DMS153 treated with DMSO at 0.1 percent for 48 hours (cell line): ENCODE results near the gene SERHL2.
A peak's percentile ranks its signal among the peaks of the same experiment; 100 is the strongest.
"Not testable (repeated sequence)": the region's sequence is repeated elsewhere in the genome, so short reads cannot be mapped to it uniquely, and the experiment has no call there.

Experiments used
- DNase-seq: peaks from one replicate; lab custom pipeline; 2025; ENCODE audit not compliant: unreplicated experiment; lab: John Stamatoyannopoulos, UW

SERHL2 gene, protein sequence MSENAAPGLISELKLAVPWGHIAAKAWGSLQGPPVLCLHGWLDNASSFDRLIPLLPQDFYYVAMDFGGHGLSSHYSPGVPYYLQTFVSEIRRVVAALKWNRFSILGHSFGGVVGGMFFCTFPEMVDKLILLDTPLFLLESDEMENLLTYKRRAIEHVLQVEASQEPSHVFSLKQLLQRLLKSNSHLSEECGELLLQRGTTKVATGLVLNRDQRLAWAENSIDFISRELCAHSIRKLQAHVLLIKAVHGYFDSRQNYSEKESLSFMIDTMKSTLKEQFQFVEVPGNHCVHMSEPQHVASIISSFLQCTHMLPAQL

DNA sequence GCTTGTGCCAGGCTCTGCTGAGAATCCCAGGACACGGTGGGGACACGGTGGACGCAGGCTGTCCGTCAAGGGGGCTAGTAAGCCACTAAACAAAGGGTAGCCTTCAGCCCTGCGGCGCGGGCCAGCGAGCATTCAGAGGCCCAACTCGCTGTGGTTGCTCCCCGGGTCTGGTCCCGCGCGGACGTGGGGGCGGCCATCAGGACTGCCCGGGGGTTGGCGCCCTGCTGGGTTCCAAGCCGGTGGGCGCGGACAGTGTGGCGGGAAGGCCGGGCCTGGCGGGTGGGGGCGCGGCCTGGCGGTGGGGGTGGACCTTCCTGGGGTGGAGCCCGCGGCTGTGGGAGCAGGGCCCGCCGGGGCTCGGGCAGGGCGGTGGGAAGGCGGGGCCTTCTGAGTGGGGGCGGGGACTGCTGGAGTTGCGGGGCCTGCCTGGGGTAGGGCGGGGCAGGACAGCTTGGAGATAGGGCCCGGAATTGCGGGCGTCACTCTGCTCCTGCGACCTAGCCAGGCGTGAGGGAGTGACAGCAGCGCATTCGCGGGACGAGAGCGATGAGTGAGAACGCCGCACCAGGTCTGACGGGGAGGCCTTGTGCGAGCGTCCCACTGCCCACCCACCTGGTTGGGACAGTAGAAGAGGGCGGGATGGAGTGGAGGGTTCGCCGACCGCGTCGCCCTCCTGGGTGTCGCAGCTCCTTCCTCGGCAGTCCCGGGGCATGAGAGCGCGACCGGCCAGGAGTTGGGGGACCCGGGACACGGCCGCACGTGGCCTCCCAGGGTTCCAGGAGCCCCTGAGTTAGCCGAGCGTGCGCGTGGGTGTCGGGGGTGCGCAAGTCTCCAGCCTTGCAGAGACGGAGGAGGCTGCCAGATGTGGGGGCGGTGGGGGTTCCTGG is at the start of gene SERHL2:
TSS of gene SERHL2 (plus strand) at position 482 of the 887 bp plus-strand sequence. CDS start at position 547, 65 bp downstream.
- DNase-seq: no peak

DNA sequence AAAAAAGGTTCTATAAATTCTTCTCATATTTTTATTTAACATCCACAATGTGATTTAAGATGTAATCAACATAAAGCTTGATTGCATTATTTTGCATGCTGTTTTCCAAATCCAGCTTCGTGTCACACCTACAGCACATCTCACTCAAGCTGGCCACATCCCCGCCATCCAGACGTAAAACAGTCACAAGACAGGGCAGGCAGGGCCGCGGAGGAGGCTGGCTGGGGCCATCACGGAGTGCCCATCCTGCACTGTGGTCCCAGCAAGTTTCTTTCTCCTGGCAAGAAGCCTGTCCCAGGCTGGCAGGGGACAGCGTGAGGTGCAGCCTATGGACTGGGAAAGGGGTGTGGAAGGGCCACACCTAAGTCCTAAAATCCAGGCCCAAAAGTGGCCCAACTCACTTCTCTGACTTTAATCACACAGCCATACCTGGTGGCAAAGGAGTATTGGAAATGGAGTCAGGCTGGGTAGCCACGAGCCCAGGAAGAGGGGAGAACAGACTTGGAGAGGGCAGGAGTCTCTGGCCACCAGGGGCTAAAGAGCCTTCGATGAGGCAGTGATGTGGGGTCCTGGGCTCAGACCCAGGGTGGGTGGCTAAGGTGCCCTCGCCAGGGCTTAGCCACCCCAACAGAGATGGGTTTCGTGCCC is 45.3 kb upstream of the SERHL2 start:
- DNase-seq: not testable (repeated sequence)

DNA sequence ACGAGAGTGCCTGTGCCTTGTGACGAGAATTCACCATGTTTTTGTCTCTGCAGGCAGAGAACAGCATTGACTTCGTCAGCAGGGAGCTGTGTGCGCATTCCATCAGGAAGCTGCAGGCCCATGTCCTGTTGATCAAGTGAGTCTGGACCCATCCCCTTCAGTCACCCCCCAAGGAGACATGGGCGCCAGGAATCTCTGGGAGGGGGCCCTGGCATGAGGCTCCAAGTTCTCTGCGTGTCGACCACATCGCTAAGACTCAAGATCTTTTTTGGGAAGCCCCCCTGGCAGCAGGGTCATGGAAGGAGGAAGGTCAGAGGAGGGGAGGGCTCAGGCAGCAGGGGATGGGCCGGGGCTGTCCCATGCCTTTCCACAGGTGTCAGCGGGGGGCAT is 44.8 kb upstream of the SERHL2 start:
- DNase-seq: not testable (repeated sequence)

DNA sequence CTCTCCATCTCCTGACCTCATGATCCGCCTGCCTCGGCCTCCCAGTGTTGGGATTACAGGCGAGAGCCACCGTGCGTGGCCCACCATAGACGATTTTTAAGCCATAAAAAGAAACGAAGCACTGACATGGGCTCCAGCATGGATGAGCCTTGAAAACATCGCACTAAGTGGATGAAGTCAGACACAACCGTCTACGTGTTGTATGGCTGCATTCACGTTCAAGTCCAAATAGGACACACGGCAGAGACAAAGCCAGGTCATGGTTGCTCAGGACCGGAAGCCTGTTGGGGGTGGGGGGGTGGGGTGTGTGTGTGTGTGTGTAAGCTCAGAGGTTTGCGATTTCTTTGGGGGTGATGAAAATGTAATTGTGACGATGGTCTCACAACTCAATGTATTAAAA is 44.2 kb upstream of the SERHL2 start:
- DNase-seq: no peak

DNA sequence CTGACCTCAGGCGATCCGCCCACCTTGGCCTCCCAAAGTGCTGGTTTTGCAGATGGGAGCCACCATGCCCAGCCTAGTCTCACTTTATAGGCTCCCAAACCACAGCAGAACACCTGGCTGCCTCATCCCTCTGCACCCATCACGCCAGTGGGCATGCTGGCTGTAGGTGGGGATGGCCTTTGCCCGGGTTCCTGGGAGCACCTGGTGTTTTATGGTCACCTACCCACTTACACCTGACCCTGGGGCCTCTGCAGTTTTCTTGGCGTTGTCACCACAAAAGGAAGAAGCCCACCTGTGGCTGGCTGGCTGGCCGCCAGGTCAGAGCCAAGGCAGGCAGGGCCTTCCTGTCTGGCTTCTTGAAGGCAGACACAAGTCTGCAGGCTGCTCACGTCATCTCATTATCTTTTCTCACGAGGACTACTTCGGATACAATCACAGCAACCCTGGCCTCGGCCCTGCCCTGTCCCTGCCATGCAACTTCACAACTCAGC is 42.3 kb upstream of the SERHL2 start:
- no peak for DNase-seq

DNA sequence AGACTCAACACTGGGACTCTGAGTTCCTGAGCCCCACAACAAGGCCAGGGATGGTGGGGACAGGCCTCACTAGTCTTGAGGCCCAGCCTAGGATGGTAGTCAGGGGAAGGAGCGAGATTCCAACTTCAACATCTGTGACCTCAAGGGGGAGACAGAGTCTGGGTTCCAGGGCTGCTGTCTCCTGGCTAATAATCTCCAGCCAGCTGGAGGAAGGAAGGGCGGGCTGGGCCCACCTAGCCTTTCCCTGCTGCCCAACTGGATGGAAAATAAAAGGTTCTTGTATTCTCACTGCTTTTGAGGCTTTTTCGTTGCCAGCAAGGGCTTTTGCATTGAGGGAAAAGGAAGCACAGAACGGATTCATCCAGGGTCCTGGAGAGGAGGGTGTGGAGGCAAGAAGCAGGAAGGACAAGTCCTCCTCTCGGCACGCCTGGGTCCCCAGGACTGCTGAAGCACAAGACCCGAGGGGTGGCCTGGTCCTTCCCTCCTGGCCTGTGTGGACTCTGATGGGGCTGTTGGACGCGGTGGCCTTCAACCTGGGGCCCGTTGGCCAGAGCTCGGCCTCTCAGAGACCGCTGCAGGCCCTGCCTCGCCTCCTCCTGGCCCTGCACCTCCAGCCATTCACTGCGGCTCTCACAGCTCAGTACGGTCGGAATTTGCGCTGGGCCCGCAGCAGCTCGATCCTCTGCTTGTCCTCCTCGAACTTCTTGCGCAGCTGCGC is 41.3 kb upstream of the SERHL2 start:
- DNase-seq: not testable (repeated sequence)

DNA sequence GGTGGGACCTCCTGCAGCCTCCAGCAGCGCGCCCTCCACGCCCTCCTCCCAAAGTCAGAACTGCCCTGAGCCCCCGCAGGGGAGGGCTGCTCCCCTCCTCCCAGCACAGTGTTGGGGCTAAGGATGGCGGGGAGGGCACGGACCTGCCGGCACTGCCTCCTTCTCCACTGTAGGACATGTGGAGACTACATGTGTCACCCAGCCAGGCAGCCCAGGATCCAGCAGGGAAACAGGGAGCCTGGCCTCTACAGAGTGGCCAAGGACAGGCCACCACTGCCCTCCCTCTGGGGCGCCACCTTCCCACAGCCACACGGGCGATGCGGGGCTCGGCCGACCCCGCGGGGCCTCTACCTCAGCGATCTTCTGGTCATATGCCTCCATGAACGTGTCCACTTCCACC is 39.4 kb upstream of the SERHL2 start:
- not testable (repeated sequence) for DNase-seq

DNA sequence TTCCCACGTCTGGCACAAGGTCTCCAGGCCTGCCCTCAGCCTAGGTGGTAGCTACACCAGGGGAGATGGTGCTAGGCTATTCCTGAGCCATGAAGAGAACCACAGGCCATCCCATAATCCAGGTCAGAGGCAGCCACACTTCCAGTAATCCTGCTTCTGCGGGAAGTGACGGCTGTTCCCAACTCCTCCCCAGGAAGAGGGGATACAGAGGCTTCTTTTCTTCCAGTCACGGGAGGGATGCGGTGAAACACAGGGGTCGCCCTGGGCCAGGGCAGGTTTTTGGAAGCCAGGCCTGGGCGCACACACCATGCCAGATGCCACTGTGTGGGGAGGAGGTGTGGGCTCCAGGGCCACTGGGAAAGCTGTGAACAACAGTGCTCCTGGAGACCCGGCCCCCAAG is 38.5 kb upstream of the SERHL2 start:
- not testable (repeated sequence) for DNase-seq

DNA sequence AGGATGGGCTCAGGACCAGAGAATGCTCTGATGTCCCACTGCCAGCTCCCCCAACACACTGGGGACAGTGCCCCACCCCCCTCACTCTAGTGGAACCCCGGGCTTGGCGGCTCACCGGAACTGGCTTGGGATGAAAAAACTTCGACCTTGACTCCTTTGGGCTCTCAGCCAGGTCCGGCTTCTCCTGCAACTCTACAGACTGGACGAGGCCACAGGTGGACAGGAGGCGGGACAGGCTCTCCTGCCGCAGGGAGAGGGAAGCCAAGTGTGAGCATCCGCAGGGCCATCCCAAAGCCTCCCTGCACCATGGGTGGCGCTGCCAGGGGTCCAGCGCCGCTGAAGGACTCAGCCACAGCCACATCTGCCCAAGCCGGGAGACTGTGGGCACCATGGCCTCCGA is 37.9 kb upstream of the SERHL2 start:
- DNase-seq: no peak

DNA sequence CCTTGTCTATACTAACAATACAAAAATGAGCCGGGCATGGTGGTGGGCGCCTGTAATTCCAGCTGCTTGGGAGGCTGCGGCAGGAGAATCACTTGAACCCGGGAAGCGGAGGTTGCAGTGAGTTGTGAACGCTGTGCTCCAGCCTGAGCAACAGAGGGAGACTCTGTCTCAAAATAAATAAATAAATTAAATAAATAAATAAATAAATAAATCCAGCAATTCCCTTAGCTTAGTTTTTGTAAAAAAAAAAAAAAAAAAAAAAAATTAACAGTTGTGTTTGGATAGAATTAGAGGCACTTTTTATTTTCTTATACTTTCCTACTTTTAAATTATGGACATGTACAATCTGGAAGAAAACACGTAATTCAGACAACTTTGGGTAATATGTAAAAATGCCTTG is 36.7 kb upstream of the SERHL2 start:
- not testable (repeated sequence) for DNase-seq

DNA sequence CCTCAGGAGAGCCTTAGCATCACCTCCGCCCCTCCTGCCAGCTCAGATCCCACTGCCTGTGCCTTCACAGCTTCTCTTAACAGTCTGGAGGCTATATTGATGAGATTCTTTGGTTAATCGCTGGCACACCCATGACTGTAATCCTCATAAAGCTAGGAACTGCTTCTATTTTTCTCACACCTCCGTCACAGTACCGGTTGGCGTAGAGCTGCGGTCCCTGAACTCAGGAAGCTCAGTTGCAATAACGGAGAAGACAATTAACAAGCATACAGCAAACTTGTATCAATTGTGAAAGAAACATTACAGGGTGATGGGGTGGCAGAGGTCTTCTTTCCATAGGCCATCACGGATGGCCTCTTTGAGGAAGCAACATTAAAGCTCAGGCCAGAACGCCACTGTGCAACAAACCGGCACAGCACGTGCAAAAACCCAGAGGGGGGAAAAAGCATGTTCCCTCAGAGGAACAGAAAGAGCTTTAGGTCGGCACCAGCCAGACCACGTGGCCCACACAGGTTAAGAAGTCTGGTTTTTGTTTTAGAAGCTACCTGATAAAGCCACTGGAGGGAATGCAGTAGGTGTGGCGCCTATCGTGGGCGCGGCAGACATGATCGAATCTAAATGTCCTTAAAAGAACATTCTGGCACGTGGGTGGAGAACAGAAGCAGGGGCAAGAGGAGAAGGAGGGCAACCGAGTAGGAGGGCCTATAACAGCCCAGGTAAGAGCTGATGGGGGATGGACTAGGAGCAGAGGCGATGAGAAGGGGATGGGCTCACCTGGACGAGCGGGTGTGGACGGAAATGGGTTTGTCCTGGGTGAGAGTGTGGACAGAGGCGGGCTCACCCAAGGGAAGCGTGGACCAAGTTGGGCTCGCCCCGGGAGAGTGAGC is 34.9 kb upstream of the SERHL2 start:
- not testable (repeated sequence) for DNase-seq

DNA sequence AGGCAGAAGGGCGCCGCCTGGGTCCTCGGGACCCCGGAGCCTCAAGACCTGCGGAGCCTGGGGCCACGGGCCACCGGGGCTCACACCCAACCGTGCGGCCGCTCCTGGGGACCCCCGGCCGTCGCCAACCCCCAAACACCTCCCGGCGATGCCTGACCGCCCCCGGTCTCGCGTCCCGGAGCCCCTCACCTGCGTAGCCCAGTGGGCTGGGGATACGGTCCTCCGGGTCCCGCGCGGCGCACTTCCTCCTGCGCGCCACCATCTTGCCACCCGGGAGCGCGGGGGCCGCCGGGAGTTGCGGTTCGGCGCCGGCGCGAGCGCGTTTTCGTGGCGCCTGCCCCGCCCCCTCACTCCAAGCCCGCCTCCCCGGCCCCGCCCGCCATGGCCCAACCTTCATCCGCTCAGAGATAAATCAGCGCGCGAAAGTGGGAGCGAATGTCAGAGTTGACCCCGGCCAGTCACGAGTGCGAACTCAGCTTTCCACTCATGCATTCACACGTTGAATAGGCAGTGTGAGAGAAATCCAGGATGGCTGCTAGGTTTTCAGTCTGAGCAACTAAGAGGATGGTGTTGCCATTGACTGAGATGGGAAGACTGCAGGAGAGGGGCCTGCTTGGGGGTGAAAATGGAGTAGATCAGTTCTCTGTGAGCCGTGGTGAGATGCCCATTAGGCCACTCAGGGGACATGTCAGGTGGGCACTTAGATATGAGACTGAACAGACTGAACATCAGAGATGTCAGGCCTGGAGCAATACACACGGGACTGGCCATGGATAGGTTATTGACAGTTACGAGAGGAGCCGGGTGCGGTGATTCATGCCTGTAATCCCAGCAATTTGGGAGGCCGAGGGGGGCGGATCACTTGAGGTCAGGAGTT is 34.0 kb upstream of the SERHL2 start, which contains the start of gene RRP7A:
TSS of gene RRP7A (minus strand) at position 272 of the 877 bp plus-strand sequence. CDS start at position 262, 10 bp downstream.
- peak; percentile 42 for DNase-seq

DNA sequence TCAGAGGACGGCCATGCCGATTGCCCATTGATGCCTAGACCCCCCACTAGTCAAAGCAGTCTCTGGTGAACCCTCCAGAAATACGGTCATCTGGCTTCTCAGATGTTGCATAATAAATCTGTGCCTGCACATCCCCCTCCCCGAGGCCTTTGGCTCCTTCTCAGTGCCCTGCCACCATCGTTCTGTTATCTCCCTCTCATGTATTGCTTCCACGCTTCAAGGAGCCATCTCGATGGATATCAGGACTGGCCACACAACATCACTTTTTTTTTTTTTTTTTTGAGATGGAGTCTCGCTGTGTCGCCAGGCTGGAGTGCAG is 32.6 kb upstream of the SERHL2 start:
- DNase-seq: no peak

DNA sequence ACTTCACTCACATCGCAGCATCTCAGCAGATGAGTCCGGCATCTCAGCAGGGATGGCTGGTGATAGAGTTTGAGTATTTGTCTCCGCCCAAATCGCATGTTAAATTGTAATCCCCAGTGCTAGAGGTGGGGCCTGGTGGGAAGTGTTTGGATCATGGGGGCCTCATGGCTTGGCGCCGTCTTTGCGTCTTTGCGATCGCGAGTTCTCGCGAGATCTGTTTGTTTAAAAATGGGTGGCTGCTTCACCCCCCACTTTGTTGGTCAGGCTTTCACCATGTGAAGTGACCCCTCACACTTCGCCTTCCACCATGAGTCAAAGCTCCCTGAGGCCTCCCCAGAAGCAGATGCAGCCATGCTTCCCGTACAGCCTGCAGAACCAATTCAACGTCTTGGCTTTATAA is 31.2 kb upstream of the SERHL2 start:
- DNase-seq: no peak

DNA sequence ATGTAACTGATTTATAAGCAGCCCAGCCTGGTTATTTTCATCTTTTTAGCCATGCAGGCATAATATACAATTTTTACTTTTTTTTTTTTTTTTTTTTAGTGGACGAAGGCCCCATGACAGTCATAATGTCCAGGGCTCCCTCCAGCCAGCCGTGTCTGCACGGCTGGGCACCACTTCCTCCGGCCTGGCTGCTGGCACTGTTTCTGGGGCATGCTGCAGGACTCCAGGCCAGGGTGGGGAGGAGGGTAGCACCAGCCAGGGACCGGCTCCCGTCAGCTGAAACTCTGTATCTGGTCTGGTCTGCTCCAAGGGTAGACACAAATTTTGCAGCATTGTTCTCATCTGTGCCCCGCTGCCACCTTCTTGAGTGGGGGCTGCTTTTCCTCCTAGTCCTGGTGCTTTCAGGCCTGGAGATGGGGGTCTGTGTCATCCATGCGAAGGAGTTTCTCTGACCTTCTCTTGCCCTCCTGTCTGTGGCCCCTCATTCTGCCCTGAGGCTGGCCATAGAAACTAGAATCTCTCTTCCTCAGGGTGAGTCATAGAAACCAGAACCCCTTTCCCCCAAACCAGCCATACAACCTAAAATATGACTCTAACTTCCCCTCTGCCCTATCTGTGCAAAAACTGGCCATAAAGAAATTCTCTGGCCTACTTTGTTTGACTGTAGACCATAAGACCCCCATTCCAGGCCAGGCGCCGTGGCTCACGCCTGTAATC is 25.0 kb upstream of the SERHL2 start:
- DNase-seq: no peak

DNA sequence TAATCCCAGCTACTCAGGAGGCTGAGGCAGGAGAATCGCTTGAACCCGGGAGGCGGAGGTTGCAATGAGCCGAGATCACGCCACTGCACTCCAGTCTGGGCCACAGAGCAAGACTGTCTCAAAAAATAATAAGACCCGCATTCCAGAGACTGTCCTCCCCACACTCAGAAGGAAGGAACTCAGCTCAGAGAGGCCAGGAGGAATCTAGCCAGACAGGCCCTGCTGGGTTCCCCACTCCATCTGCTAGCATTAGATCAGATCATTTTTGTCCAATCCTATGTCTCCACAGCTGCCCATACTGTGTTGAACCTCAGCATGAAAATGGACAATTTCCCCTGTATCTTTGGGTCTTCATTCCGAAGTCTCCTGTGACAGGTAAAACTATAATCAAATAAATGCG is 24.3 kb upstream of the SERHL2 start:
- DNase-seq: not testable (repeated sequence)

DNA sequence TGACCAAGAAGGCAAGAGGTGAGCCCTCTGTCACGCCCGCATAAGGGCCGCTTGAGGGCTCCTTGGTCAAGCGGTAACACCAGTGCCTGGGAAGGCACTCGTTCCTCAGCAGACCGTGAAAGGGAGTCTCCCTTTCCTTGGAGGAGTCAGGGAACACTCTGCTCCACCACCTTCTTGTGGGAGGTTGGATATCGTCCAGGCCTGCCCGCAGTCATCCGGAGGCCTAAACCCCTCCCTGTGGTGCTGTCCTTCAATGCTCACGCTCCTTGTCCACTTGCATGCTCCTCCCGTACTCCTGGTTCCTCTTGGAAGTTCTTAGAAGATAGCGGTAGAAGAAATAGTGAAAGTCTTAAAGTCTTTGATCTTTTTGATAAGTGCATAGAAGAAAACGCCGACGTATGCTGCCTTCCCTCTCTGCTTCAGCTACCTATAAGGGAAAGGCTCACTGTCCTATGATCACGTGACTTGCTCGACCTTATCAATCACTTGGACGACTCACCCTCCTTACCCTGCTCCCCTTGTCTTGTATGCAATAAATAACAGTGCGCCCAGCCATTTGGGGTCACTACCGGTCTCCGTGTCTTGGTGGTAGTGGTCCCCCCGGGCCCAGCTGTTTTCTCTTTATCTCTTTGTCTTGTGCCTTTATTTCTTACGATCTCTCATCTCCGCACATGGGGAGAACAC is 22.2 kb upstream of the SERHL2 start:
- DNase-seq: not testable (repeated sequence)

DNA sequence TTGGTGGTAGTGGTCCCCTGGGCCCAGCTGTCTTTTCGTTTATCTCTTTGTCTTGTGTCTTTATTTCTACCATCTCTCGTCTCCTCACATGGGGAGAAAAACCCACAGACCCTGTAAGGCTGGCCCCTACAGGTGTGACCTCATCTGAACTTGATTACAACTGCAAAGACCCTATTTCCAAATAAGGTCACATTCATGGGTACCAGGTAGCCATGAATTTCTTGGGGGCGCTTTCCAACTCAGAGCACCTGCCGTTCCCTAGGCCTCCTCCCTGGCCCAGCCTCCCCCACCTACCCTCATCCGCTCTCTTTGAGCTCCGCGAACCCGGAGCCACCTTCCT is 20.1 kb upstream of the SERHL2 start:
- DNase-seq: no peak
